Fibroblast of skin of scalp (primary cell): ENCODE data around the gene SEMA5A.

Experiments
- DNase-seq: peaks from one replicate; pipeline ENCODE4 v3.0.0-alpha.2; 2013

Gene SEMA5A

DNA sequence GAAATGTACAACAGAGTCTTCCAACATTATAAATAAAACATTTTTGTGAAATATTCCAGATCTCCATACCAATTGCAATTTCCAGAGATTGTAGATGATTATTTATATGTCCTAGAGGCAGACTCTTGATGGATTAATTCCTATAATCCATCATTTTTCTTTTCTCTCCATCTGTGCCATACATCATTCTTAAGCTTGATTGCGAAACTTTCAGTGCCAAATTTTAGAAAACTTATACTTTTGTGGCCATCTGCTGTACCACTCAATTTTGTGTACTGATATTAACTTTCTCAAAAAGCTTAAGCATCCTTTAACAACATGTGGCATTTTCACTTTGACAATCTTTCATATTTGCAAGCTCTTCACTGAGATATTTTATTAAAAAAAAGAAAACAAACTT lies 446.9 kb downstream of the SEMA5A start:
- DNase-seq, result no peak

DNA sequence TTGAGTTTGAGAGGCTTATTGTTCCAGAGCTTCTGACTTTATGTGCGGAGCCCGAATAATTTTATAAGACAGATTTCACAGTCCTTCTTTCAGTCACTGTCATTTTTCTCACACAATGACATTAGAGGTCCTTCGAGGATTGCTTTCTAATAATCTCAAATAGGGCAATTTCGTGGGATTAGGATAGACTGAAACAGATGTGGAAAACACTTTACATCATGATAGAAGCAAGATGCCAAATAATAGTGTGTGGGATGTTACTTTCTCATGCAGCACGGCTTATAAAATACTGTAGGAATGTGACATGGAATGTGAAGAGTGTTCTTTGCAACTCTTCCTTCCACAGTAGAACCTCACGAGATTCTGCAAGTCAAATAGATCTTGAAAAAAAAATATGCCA lies 451.3 kb downstream of the SEMA5A start:
- peak; percentile 64 for DNase-seq

DNA sequence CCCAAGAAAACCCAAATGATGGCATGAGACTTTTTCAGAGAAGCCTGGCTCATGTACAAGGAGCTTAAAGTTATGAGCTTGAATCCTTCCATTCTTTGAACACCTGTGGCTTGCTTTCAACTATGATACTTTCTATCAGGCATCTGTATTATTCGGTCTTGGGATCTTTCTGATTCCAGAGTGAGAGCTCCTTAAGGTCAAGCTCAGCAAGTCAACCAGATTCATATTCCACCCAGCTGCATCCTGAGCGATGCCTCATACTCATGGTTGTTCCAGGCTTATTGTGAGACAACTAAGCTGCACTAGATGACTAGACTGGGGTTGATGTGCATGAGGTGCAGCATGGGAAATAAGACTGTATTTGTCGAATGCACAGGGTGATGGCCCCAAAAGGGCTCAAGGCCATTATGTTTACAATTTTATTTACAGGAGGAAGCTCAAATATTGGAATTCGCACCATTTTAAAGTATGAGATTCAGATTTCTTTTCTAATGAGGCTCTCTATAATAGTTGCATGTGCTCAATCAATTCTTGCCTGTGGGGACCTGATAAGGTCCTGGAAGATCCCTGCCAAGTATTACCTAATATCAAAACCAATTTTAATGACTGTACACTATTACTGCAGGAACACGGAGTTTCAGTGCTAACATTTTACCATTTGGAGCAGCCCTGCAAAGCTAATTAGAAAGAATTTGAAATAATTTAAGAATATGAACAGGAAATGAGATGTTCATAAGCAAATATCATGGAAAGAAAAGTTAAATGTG lies 453.8 kb downstream of the SEMA5A start:
- no peak for DNase-seq

DNA sequence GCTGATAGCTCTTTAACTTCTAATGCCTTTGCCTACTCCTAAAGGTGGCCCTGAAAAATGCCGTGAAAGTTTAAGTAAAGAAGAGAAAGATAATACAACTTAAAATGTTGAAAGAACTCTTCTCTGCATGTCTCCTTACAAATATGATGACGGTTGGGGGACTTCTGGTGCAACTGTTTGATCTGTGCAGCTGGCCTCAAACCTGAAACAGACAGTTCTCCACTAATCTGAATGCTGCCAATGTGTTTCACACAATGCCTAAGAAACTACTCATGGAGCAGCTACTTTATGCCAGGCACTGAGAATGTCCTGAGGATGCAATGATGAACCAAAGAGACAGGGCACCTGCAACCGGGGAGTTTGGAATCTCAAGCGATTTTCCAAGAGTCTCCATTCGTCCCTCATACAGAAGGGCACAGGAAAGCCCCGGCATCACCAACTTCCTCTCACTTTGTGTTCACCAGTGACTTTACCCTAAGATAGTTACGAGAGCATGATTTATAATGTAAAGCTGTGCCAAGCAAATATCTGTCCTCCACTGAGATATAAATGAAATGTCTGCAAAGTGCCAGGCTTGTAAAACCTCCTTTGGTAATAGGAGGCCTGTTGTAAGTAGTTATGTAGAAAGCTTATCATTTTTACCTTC lies 455.4 kb downstream of the SEMA5A start:
- DNase-seq, result no peak

DNA sequence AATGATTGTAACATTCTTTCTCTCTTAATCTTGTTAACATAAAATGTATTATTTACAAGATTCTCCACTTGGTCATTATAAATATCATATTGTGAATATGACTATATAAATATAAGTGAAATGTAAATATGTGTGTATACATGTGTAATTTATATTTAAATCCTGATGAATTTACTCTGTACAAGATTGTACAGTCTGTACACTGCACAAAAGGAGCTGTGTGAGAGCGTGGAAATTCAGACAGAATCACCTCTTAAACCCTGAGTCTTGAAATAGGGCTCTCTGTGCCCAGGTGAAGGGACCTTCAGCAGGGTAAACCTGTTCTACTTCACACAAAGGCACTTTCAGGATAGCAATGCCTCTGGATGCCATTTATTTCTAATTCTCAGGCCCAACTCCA lies 456.0 kb downstream of the SEMA5A start:
- no peak for DNase-seq

DNA sequence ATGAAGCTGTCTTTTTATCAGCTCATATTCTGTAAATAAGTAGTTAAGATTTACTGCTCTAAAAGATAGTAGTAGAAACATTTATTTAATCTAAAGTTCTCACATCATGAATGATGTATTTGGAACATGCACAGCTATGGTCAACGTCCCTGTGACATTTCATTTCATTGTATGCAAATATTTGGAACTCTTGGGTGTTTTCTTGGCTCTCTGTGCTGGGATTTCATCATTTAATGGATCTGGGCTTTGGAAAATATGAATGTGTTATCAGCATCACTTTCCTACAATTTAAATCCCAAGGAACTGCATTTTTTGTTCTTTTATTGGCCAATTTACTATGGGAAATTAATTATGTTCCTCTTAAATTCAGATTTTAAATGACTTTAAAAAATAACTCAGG lies 462.9 kb downstream of the SEMA5A start:
- DNase-seq, result no peak

DNA sequence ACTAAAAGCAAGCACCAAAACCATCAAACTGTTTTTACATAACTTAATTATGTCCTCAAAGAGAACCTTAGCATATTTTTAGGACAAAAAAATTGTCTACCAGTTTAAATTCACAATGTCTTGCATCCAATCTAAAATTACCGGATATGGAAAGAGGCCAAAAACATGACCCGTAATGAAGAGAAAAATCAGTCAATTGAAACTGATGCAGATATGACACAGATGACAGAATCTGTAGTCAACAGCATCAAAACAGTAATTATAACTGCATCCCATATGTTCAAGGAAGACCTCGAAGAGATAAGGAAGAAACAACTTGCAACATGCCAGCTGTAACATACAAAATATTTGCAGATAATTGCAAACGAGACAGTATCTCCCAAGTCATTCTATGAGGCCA lies 473.2 kb downstream of the SEMA5A start:
- DNase-seq, result no peak

DNA sequence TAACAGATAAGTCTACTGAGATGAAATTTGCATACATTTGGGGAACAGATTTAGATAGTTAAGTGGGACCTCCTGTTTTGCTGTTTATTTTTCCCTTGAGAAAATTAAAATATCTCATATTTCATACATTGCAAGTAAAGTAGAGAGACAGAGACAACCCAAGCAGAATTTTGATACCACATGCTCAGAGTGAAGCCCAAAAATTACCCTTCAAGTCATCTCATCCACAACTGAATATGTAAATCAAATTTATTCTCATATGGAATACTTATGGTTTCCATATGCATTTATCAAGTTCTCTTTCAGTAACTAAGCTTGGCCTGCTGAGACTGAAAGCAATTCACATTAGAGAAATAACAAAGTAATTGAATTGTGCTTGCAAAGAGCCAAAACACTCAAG lies 474.4 kb downstream of the SEMA5A start:
- DNase-seq, result no peak

DNA sequence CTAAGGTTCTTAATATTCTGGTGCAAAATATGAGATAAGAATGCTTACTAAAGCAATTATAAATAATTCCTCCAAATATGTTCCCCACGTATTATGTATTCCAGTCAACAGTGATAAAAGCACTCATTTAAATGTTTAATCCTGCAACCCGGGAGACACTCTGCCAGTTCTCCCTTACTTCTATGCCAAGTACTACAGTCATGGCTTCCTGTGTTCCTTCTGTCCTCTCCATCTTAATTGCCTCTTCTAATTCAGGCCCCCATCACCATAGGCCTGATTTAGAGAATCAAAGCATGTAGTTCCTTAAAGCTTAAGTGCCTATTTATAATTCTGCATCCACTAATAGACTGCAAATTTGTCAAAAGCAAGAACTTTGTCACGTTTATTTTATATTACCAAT lies 474.8 kb downstream of the SEMA5A start:
- no peak for DNase-seq

DNA sequence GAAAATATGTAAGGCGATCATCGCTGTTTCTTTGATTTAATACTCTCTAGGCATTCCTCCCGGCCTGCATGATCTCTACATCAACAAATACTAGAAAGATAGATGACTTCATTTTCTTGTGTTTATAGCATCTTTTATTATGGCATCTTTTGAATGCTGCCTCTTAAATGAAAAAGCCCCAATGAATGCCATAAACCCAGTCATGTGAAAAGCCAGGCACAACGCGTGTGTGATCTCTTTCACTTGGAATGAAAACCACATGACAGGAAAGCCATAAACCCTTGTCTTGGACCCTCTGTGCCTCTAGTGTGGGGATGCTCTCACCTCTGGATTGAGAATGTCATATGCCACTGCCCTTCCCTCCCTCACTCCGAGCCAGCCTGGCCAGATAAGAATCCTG lies 476.2 kb downstream of the SEMA5A start:
- DNase-seq, result peak; percentile 27

DNA sequence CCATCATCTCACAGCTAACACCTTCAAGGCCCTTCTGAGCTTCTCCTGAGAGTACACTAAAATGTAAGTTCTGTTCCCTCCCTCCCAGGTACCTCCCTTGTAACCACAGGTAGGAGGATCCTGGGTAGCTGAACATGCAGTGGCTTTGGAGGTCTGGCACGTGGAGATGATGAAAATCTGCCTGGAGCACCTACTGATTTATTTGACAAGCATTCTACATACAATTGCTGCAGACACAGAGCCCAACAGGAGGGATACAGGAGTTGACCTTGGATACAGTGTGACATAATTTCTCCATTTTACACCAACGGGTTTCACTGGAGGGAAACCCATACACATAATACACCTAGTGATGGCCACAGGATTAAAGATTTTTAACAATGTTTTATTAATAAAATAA lies 478.7 kb downstream of the SEMA5A start:
- no peak for DNase-seq

DNA sequence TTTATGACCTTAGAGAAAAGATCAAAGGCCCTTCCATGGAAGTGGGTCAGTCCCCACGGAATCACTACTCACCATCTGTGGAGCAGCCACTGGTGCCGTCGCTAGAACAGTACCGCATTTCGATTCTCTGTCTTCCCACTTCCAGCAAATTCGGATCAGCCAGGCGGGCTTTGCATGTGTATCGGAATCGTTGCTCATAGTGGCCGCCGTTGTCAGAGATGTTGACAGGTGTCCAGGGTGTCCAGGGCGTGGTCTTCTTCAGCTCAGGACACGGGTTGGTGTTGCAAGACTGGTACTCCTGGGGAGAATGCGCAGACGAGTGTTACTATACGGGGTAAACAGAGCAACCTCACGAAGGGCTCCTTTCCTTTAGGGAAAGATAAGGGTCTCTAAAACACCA lies 479.5 kb downstream of the SEMA5A start:
- no peak for DNase-seq

DNA sequence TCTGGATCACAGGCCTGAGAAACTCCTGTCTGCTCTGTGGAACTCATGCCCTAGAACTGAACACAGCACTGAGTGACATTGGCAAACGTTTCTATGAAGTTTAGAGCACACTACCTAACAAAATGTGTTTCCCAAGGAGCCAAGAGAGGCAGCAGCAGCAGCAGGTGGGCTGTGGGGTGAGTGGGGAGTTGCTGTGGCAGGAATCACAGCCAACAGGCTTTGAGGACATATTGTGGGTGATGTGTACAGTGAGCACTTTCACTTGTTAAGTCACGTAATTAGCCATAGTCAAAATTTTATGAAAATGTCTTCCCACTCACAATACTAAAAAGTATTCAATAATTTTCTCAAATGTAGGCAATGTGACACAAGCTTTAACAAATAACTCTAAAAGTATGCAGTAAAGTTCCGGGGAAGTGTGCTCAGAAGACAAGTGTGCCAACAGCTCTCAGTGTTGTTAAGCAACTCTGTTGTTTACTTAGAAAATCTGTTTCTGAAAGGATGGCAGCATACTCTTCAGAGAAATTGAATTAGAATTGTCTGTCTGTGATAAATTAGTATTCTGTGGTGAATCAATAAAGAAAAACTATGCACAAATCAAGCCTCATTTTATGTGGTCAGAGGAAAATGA lies 482.1 kb downstream of the SEMA5A start:
- DNase-seq, result no peak

DNA sequence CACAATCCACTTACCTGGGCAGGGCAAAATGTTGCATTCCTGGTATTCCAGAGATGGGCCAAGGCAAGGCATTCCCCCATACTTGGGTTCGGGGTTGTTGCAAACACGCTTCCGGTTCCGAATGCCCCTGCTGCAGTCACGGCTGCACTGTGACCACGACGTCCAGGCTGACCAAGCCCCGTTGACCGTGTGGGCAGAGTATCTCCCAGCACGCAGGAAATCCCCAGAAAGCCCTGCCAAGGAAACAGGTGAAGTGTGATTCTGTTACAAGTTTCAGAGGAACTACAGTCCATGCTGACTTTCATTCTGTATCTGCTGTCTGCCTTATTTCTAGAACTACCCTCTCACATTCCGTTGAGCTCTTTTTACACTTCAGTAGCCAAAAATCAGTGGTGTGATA lies 483.0 kb downstream of the SEMA5A start:
- no peak for DNase-seq

DNA sequence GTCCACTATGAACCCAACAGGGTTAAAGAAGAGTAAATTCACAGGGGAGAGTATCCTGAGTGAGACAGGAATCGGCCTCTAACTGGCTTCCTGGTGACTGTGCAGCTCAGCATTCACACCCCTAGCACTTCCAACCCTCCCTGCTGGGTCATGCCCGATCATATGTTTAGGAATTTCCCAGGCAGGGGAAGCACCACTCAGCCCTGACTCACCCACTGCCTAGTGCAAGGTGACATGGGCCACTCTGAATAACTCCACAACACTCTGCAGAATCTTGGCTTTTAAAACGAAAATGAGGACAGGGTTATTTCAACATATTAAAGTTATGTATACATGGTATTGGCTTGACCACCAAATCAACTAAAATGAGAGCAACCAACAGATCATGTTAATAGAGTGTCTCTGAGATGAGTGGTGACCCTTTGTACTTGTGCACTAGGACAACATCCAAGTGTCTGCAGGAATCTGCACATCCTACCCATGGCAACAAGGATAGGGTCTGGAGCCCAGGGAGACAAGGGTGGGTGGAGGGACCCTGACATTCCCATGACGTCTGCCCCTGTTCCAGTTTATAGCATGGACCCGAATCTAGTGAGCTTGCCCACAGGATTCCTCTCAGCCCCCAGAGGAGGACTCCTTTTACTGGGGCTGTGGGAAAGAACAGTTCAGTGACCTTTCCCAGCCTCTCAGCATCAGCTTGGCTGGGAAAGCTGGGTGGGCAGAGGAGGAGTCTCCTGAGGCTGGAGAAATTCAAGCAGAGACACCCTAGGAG lies 485.8 kb downstream of the SEMA5A start:
- peak; percentile 94 for DNase-seq

DNA sequence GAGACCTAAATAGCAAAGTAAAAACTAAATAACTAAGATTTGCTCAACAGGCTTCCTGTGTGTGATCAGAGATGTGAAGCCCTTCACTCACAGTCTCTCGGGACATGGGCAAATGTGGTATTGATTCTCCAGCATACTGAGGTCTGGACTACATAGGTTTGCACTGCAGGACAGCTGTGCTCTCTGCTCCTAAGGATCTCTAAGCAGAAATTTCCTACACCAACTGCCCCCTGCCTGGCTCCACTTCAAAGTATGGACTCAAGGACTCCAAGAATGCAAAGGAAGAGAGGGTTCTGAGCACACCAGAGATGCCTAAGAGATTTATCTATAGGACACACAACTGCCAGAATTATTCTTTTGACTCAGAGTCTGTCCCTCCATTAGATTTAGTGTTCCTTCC lies 487.2 kb downstream of the SEMA5A start:
- DNase-seq, result peak; percentile 60

DNA sequence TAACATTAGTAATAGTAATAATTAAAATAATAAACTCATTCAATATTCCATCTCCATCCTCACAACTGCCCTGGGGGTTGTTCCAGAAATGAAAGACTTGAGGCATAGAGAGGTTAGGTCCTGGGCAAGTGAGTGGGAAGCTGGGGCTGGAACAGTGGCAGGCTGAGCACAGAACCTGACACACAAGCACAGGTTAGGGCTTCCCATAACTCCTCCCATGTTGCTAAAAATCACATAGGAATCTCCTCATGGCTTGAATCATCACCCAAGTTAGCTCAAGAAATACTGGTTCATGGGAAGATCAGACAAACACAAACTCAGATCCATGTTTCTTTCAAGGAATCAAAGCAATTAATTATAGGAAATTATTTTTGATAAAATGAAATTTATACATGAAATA lies 487.7 kb downstream of the SEMA5A start:
- no peak for DNase-seq

DNA sequence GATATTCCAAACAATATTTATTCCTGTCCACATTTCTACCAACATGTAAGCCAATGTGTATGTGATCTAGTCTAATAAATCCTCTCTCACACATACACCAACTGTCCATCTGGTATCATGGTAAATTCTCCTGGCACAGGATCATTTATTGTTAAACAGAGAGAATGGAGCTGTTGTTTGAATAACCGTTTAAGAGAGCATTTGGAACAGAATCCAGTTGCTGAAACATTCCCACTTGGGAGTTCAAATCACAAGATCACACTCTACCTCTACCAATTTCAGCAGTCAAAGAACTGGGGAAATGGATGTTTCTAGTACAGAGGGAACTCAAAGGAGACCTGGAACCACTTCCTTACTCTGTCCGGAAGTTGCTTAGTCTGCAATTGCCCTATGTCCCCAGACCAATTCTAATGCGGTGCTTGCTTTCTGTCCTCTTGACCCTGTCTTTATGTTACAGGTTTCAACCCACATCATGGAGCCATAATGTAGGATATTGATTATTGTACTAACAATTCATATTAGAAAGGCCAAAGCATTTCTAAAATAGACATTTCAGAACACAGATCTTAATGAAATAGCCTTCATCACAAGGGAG lies 488.4 kb downstream of the SEMA5A start:
- no peak for DNase-seq

DNA sequence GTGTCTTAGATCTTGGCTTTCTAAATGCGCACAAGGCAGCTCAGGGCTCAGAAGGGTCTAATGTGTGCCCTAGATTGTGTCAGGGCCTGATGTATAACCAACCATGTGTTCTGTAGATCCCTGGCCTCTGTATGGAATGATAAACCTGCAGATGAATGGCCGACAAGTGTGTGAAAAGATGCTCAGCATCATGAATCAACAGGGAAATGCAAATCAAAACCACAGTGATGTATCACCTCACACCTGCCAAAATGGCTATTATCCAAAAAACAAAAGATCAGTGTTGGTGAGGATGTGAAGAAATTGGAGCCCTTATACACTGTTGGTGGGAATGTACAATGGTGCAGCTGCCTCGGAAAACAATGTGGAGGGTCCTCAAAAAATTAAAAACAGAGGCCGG lies 489.8 kb downstream of the SEMA5A start:
- DNase-seq, result no peak

DNA sequence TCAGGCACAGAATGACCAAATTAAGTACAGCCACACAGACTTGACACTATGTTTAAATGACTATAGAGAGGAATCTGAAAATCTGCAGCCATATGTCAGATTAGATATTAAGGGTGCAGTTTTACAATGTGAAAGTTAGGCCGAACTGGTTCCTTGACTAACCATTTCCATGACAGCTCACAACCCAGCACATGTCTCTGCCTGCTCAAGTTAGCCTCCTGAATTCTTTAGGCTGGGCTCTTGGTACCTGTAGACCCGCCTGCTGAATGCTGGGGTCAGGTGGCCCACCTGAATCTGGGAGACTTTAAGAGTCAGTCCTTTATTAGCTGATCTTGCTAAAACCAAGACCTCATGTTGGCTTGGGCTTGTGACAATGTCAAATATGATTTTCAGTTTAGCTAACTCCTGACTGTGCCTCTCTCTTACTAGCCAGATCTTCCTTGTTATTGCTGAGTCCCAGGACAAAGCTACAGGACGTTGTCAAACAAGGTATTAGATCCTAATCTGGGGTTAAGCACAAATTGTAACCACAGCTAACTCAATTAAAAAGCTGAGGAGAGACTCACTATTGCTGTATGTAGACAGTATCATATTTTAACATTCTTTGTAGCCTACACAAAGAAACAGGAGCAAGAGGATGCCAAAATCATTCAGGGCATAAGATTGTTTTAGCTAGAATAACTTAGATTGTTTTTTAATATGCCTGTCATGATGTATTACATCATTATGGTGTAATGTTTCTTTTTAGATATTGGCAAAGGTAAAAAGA lies 490.9 kb downstream of the SEMA5A start:
- DNase-seq, result peak; percentile 22

DNA sequence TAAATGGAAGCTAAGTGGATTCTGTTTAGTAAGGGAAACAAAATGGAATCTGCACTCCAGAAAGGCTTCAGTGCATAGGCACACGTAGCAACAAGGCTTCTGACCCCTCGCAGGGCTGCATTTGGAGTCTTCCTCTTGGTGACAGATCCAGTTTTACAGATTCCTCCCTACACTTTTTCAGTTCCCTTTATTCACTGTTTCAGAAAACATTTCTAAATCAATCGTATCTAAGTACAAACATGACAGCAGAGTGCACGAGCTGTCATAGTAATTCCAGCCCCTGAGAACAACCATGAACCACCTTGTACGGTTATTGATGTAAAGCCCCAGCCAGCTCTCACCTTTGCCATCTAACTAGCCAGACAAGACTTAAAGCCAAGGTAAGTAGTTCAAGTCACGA lies 491.6 kb downstream of the SEMA5A start:
- DNase-seq, result no peak

DNA sequence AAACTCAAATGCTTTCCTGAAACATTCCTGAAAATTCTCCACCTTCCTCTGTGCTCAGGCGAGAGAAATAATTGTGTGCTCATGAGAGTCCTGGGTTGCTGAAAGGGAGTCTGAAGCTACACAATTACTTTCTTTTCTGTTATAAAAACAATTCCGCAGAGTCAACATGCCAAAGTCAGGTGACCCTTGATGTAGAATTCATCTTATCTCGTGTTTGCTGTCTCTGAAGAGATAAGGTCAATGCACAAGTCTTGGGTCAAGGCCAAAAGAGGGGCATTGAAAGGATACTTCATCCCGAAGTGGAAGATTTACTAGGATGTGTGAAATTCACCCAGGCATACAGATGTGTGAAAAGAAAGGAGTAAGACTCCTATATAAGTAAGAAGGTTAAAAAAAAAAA lies 493.5 kb downstream of the SEMA5A start:
- DNase-seq, result no peak
